PC-9 (cell line): ENCODE results near the gene PRKRIP1. TPM values are rescaled to one million over a fixed set of nuclear protein-coding genes. Genes with fewer than 3 reads are reported as not detected.
"Not testable (repeated sequence)": the region's sequence is repeated elsewhere in the genome, so short reads cannot be mapped to it uniquely, and the experiment has no call there.

Experiments used
- BruUV-seq: library from RNA; stranded (reverse); fragments of 400-500 nt; replicated peaks from 2 replicates; lab custom pipeline; 2021; lab: Mats Ljungman, UMichigan
- CTCF ChIA-PET: fragments of 300-600 bp; sonication (Branson Sonifier 250); formaldehyde crosslinking; loops from one replicate; lab custom pipeline; 2022; ENCODE audit warnings: antibody characterized with exemption; lab: Charles Lee
- POLR2A ChIA-PET: fragments of 300-600 bp; sonication (Branson Sonifier 250); formaldehyde crosslinking; loops from one replicate; lab custom pipeline; 2022; ENCODE audit warnings: antibody characterized with exemption; ENCODE audit not compliant: unreplicated experiment; lab: Charles Lee
- DNase-seq, 2 experiments: peaks; one replicate each; pipeline versions ENCODE4 v3.0.0 to v3.0.0-alpha.2; 2015 to 2022; ENCODE audit warnings: mixed read lengths in 1 of 2
- H2AFZ ChIP-seq: fragments of 200-600 bp; sonication (generic); 2 replicates; pipeline ENCODE4 v1.8.1; 2017; ENCODE audit warnings: antibody characterized with exemption
- H3F3A ChIP-seq: fragments of 200-600 bp; sonication (generic); 2 replicates; pipeline ENCODE4 v1.8.1; 2017; ENCODE audit warnings: antibody characterized with exemption, mild to moderate bottlenecking, low read depth; ENCODE audit not compliant: insufficient read depth
- H3K27ac ChIP-seq: fragments of 200-600 bp; sonication (generic); 2 replicates; pipeline ENCODE4 v1.6.1; 2016; ENCODE audit warnings: mixed run types
- H3K27me3 ChIP-seq: fragments of 200-600 bp; sonication (generic); 2 replicates; pipeline ENCODE4 v1.6.1; 2016; ENCODE audit warnings: low read depth, mixed run types; ENCODE audit not compliant: insufficient read depth
- H3K36me3 ChIP-seq: fragments of 200-600 bp; sonication (generic); 2 replicates; pipeline ENCODE4 v1.6.1; 2016; ENCODE audit warnings: low read depth, mixed run types
- H3K4me1 ChIP-seq: fragments of 200-600 bp; sonication (generic); replicated peaks from 2 replicates; pipeline ENCODE4 v1.6.1; 2016; ENCODE audit warnings: mixed run types; ENCODE audit not compliant: insufficient read depth
- H3K4me2 ChIP-seq: fragments of 200-600 bp; sonication (generic); 2 replicates; pipeline ENCODE4 v1.6.1; 2017; ENCODE audit warnings: mixed run types
- H3K4me3 ChIP-seq: fragments of 200-600 bp; sonication (generic); 2 replicates; pipeline ENCODE4 v1.6.1; 2016; ENCODE audit warnings: mixed run types
- H3K79me2 ChIP-seq: fragments of 200-600 bp; sonication (generic); 2 replicates; pipeline ENCODE4 v1.6.1; 2017; ENCODE audit warnings: low read depth, mixed run types
- H3K9me2 ChIP-seq: fragments of 200-600 bp; sonication (generic); 2 replicates; pipeline ENCODE4 v1.8.1; 2017; ENCODE audit warnings: mild to moderate bottlenecking; ENCODE audit not compliant: insufficient read depth
- H3K9me3 ChIP-seq: fragments of 200-600 bp; sonication (generic); 2 replicates; pipeline ENCODE4 v1.8.1; 2016; ENCODE audit warnings: low read depth; ENCODE audit not compliant: insufficient read depth
- H4K20me1 ChIP-seq: fragments of 200-600 bp; sonication (generic); 2 replicates; pipeline ENCODE4 v1.8.1; 2017; ENCODE audit not compliant: insufficient read depth
- CTCF ChIP-seq: fragments of 200-600 bp; sonication (generic); conservative IDR thresholded peaks from 2 replicates; pipeline ENCODE4 v1.6.1; 2017; ENCODE audit warnings: mixed run types, antibody characterized with exemption, mild to moderate bottlenecking, moderate library complexity
- EZH2 ChIP-seq: fragments of 200-600 bp; sonication (generic); IDR thresholded peaks from 2 replicates; pipeline ENCODE4 v1.8.0; 2017; ENCODE audit warnings: antibody characterized with exemption, low read depth
- intact Hi-C: fragments of 100-400 bp; cut with micrococcal nuclease; formaldehyde crosslinking; loops from one replicate; pipeline ENCODE4 v1.10.0; 2022; ENCODE audit not compliant: unreplicated experiment
- total RNA-seq: library from RNA; stranded (reverse); gene quantifications from 2 replicates; pipeline ENCODE4 v1.2.3, GENCODE V29; 2021

PRKRIP1 gene
- total RNA-seq, 1 experiment from 2014 or later = 34.6 TPM

GRCh38 chr7:102453319-102453718 lies 57.2 kb downstream of the PRKRIP1 start:
- H3K4me2 ChIP-seq = no peak overlapping the region
- TF ChIP-seq EZH2 (no peak), CTCF (no peak)
- H3K4me3 ChIP-seq = no peak overlapping the region
- H4K20me1 ChIP-seq = no peaks in the 10 kb centered on the region
- ChIA-PET CTCF (no interaction called here), POLR2A (no interaction called here)
- no peak overlapping the region for H3K27ac ChIP-seq
- H3K27me3 ChIP-seq = no peaks in the 10 kb centered on the region
- intact Hi-C loops = no loop called here
- H3K4me1 ChIP-seq = no peaks in the 10 kb centered on the region
- 0 out of 2 replicates have a peak, but pooled peaks cover 6% of the 10 kb centered on the region for H3F3A ChIP-seq
- H3K36me3 ChIP-seq = no peaks in the 10 kb centered on the region
- no TSS peak for BruUV-seq
- H3K79me2 ChIP-seq = no peaks in the 10 kb centered on the region
- no peak for DNase-seq
- no peaks in the 10 kb centered on the region for H3K9me3 ChIP-seq
- H2AFZ ChIP-seq = no peak overlapping the region
- H3K9me2 ChIP-seq = no peaks in the 10 kb centered on the region

DNA sequence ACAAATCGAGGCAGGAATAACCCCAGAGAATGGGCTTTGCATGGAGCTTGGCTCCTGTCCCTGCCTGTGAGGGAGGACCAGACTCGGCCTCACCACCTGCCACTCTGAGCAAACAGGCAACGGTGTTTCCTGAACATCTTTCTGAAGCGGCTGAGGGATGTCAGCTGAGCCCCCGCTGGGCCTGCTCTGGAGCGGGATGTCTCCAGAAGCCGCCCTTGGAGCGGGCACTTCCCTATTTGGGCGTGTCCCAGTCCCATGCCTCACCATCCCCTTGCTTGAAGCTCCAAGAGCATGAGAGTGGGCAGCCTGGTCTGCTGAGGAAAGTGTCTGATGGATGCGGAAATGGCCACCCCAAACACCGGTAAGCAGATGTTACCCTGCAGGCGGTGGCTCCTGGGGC lies 58.3 kb downstream of the PRKRIP1 start:
- TF ChIP-seq EZH2 (no peak), CTCF (no peak)
- H3K36me3 ChIP-seq = no peaks in the 10 kb centered on the region
- H3K27ac ChIP-seq = no peak overlapping the region
- no peaks in the 10 kb centered on the region for H3K27me3 ChIP-seq
- 0 out of 2 replicates have a peak, but pooled peaks cover 6% of the 10 kb centered on the region for H3F3A ChIP-seq
- no peaks in the 10 kb centered on the region for H4K20me1 ChIP-seq
- no peak overlapping the region for H3K4me2 ChIP-seq
- no peak overlapping the region for H2AFZ ChIP-seq
- no peaks in the 10 kb centered on the region for H3K9me3 ChIP-seq
- no peaks in the 10 kb centered on the region for H3K79me2 ChIP-seq
- DNase-seq = no peak
- ChIA-PET POLR2A (no interaction called here), CTCF (no interaction called here)
- intact Hi-C loops = no loop called here
- H3K4me1 ChIP-seq = no peaks in the 10 kb centered on the region
- no peak overlapping the region for H3K4me3 ChIP-seq
- no peaks in the 10 kb centered on the region for H3K9me2 ChIP-seq
- no TSS peak for BruUV-seq

DNA sequence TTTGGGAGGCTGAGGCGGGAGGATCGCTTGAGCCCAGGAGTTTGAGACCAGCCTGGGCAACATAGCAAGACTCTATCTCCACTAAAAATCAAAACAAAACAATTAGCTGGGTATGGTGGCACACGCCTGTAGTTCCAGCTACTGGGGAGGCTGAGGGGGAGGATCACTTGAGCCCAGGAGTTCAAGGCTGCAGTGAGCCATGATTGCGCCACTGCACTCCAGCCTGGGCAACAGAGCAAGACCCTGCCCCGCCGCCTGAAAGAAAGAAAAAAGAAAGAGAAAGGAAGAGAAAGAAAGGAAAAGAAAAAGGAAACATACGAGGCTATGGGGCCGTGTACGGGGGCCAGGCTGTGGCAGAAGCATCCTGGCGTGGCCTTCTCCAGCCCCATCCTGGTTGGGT lies 58.8 kb downstream of the PRKRIP1 start:
- intact Hi-C loops, H3K27me3 ChIP-seq, POLR2A ChIA-PET: not testable (repeated sequence)

DNA sequence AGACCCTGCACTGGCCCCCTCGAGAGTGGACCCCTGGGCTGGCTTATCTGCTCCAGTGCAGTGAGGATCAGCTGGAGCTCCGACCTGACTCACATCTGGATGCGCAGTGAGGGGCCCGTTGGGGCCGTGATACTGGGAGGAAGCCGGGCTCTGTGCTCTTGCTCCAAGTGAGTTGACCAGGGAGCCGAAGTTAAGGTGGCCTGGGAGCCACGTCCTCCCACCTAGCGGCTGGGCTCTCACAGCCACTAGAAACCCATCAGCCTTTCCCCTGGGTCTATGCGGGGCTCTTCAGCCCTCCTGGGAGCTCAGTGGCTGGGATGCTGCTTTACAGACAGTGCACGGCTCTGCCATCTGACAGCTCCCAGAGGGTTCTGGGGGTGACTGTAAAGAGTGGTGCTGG lies 59.4 kb downstream of the PRKRIP1 start:
- no peak overlapping the region for H3K4me3 ChIP-seq
- no peak for DNase-seq
- H3K9me3 ChIP-seq = no peaks in the 10 kb centered on the region
- no peak overlapping the region for H3K27ac ChIP-seq
- intact Hi-C loops = no loop called here
- no peaks in the 10 kb centered on the region for H3K9me2 ChIP-seq
- BruUV-seq = no TSS peak
- H3F3A ChIP-seq = 0 out of 2 replicates have a peak, but pooled peaks cover 6% of the 10 kb centered on the region
- H4K20me1 ChIP-seq = no peaks in the 10 kb centered on the region
- ChIA-PET CTCF (interaction anchor here (0.5 to 1.2 kb wide), 3 partner anchors 11 to 1015 kb away, joined by 3 to 4 read pairs (median 4); no protein-coding TSS in a partner anchor), POLR2A (interaction anchor here (0.5 kb wide), 1 partner anchor 12 kb away, joined by 5 read pairs; no protein-coding TSS in a partner anchor)
- H3K79me2 ChIP-seq = no peaks in the 10 kb centered on the region
- no peak for TF ChIP-seq CTCF
- no peak for TF ChIP-seq EZH2
- H3K4me1 ChIP-seq = no peaks in the 10 kb centered on the region
- no peak overlapping the region for H3K4me2 ChIP-seq
- no peaks in the 10 kb centered on the region for H3K36me3 ChIP-seq
- no peaks in the 10 kb centered on the region for H3K27me3 ChIP-seq
- H2AFZ ChIP-seq = no peak overlapping the region

More for the DNA sequence above, 58.8 kb downstream of the PRKRIP1 start:
- H3K9me3 ChIP-seq, H3K4me2 ChIP-seq, BruUV-seq, H3F3A ChIP-seq, CTCF ChIA-PET, H3K36me3 ChIP-seq, H3K79me2 ChIP-seq, H2AFZ ChIP-seq, H3K4me3 ChIP-seq, DNase-seq, H3K4me1 ChIP-seq, H3K9me2 ChIP-seq, H4K20me1 ChIP-seq, H3K27ac ChIP-seq: not testable (repeated sequence)
